Smooth muscle cell (in vitro differentiated cells): ENCODE measurements around the gene ACAP1. TPM values are rescaled to one million over a fixed set of nuclear protein-coding genes. Genes with fewer than 3 reads are reported as not detected.

Experiments used
- DNase-seq: peaks from one replicate; lab custom pipeline; 2025; ENCODE audit not compliant: unreplicated experiment; lab: John Stamatoyannopoulos, UW
- H2AFZ ChIP-seq: fragments of 200-600 bp; sonication (generic); 2 replicates; pipeline ENCODE4 v1.6.0; 2016; ENCODE audit warnings: antibody characterized with exemption, low read depth, mild to moderate bottlenecking
- H3F3A ChIP-seq: fragments of 200-600 bp; sonication (generic); 2 replicates; pipeline ENCODE4 v1.6.0; 2017; ENCODE audit warnings: antibody characterized with exemption, low read depth
- H3K27ac ChIP-seq: fragments of 200-600 bp; sonication (generic); 2 replicates; pipeline ENCODE4 v1.5.1; 2016; ENCODE audit warnings: low read depth, mild to moderate bottlenecking
- H3K27me3 ChIP-seq: fragments of 200-600 bp; sonication (generic); 2 replicates; pipeline ENCODE4 v1.6.1; 2016; ENCODE audit warnings: low read depth, mild to moderate bottlenecking
- H3K36me3 ChIP-seq: fragments of 200-600 bp; sonication (generic); 2 replicates; pipeline ENCODE4 v1.5.1; 2016; ENCODE audit warnings: low read depth
- H3K4me1 ChIP-seq: fragments of 200-600 bp; sonication (generic); 2 replicates; pipeline ENCODE4 v1.5.1; 2016; ENCODE audit warnings: low read depth
- H3K4me2 ChIP-seq: fragments of 200-600 bp; sonication (generic); 2 replicates; pipeline ENCODE4 v1.6.0; 2016; ENCODE audit warnings: mild to moderate bottlenecking
- H3K4me3 ChIP-seq: fragments of 200-600 bp; sonication (generic); 2 replicates; pipeline ENCODE4 v1.5.1; 2016; ENCODE audit warnings: mild to moderate bottlenecking
- H3K79me2 ChIP-seq: fragments of 200-600 bp; sonication (generic); 2 replicates; pipeline ENCODE4 v1.6.0; 2016; ENCODE audit warnings: low read depth, mild to moderate bottlenecking
- H3K9ac ChIP-seq: fragments of 200-600 bp; sonication (generic); 2 replicates; pipeline ENCODE4 v1.6.0; 2016; ENCODE audit warnings: low read depth
- H3K9me3 ChIP-seq: fragments of 200-600 bp; sonication (generic); replicated peaks from 2 replicates; pipeline ENCODE4 v1.5.1; 2016; ENCODE audit warnings: low read depth
- H4K20me1 ChIP-seq: fragments of 200-600 bp; sonication (generic); 2 replicates; pipeline ENCODE4 v1.6.0; 2016; ENCODE audit warnings: low read depth
- whole genome bisulfite sequencing: methylation state at CpG from one replicate; pipeline ENCODE4 v1.1.7; 2016; ENCODE audit warnings: low lambda C conversion rate; 5-methylcytosine and 5-hydroxymethylcytosine counted together
- polyA plus RNA-seq: library from polyadenylated mRNA; unstranded; fragments of >200 nt; fragmentation: Nextera tagmentation; extraction: Ambion mirVana; gene quantifications from 2 replicates; pipeline ENCODE4 v1.2.1, GENCODE V29; 2016
- total RNA-seq: library from RNA; depleted of rRNA; stranded (reverse); fragments of >200 nt; gene quantifications from 2 replicates; pipeline ENCODE4 v1.2.3, GENCODE V29; 2014
- TF ChIP-seq, protein P1 (sequence below): fragments of 200-600 bp; sonication (generic); IDR thresholded peaks from 2 replicates; pipeline ENCODE4 v1.5.1; 2017; ENCODE audit warnings: borderline replicate concordance, mild to moderate bottlenecking, antibody characterized with exemption; ENCODE audit not compliant: insufficient read depth, poor library complexity, severe bottlenecking

The ACAP1 gene
- total and polyA plus RNA-seq, 2 experiments from 2014 or later = 15.2 to 31.6 TPM

- H3K4me1 ChIP-seq = peaks cover 14% of the 10 kb centered on the region
- H3K4me2 ChIP-seq = no peak overlapping the region
- no peak overlapping the region for H2AFZ ChIP-seq
- DNase-seq = no peak
- H3K27me3 ChIP-seq = no peaks in the 10 kb centered on the region
- peaks cover 6% of the 10 kb centered on the region for H3F3A ChIP-seq
- no peaks in the 10 kb centered on the region for H3K9me3 ChIP-seq
- no peaks in the 10 kb centered on the region for H3K36me3 ChIP-seq
- no peaks in the 10 kb centered on the region for H3K79me2 ChIP-seq
- WGBS = 99% methylated on average over 10 of the region's 10 CpGs
- TF ChIP-seq, protein P1, sequence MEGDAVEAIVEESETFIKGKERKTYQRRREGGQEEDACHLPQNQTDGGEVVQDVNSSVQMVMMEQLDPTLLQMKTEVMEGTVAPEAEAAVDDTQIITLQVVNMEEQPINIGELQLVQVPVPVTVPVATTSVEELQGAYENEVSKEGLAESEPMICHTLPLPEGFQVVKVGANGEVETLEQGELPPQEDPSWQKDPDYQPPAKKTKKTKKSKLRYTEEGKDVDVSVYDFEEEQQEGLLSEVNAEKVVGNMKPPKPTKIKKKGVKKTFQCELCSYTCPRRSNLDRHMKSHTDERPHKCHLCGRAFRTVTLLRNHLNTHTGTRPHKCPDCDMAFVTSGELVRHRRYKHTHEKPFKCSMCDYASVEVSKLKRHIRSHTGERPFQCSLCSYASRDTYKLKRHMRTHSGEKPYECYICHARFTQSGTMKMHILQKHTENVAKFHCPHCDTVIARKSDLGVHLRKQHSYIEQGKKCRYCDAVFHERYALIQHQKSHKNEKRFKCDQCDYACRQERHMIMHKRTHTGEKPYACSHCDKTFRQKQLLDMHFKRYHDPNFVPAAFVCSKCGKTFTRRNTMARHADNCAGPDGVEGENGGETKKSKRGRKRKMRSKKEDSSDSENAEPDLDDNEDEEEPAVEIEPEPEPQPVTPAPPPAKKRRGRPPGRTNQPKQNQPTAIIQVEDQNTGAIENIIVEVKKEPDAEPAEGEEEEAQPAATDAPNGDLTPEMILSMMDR = no peak
- H4K20me1 ChIP-seq = peaks cover 23% of the 10 kb centered on the region
- no peak overlapping the region for H3K4me3 ChIP-seq
- H3K9ac ChIP-seq = no peak overlapping the region
- no peak overlapping the region for H3K27ac ChIP-seq
Observed at GRCh38 chr17:7388856-7389255, 52.5 kb downstream of the ACAP1 start.

GRCh38 chr17:7389924-7390910, 53.9 kb downstream of the ACAP1 start:
- 93% methylated on average over 19 of the region's 19 CpGs for WGBS
- no peaks in the 10 kb centered on the region for H3K36me3 ChIP-seq
- H3K27ac ChIP-seq = no peak overlapping the region
- DNase-seq = no peak
- no peak overlapping the region for H3K4me3 ChIP-seq
- peaks cover 23% of the 10 kb centered on the region for H4K20me1 ChIP-seq
- peaks cover 11% of the 10 kb centered on the region for H3F3A ChIP-seq
- no peaks in the 10 kb centered on the region for H3K79me2 ChIP-seq
- H3K4me2 ChIP-seq = no peak overlapping the region
- H3K27me3 ChIP-seq = no peaks in the 10 kb centered on the region
- no peak overlapping the region for H3K9ac ChIP-seq
- peaks cover 9% of the 10 kb centered on the region for H3K4me1 ChIP-seq
- H3K9me3 ChIP-seq = no peaks in the 10 kb centered on the region
- H2AFZ ChIP-seq = no peak overlapping the region
- TF ChIP-seq, protein P1 = no peak

GRCh38 chr17:7391307-7391706, 55.0 kb downstream of the ACAP1 start:
- H4K20me1 ChIP-seq = peaks cover 23% of the 10 kb centered on the region
- no peak overlapping the region for H2AFZ ChIP-seq
- H3K9me3 ChIP-seq = no peaks in the 10 kb centered on the region
- no peak overlapping the region for H3K4me2 ChIP-seq
- no peaks in the 10 kb centered on the region for H3K79me2 ChIP-seq
- 77% methylated on average over 2 of the region's 2 CpGs for WGBS
- no peaks in the 10 kb centered on the region for H3K36me3 ChIP-seq
- TF ChIP-seq, protein P1 = no peak
- H3K27me3 ChIP-seq = no peaks in the 10 kb centered on the region
- H3K9ac ChIP-seq = no peak overlapping the region
- DNase-seq = no peak
- no peak overlapping the region for H3K27ac ChIP-seq
- peaks cover 9% of the 10 kb centered on the region for H3K4me1 ChIP-seq
- H3K4me3 ChIP-seq = no peak overlapping the region
- H3F3A ChIP-seq = peaks cover 4% of the 10 kb centered on the region
